Erythroblast (primary cell): Measurements from ENCODE around the gene SH3BGRL2.

ENCODE experiments used
- GATA1 ChIP-seq: IDR thresholded peaks from 2 replicates; pipeline ENCODE4 v1.6.1; 2011; ENCODE audit warnings: low read depth, mild to moderate bottlenecking, control low read depth, low read length, moderate library complexity
- POLR2A ChIP-seq: IDR thresholded peaks from 2 replicates; pipeline ENCODE4 v1.6.1; 2011; ENCODE audit warnings: mild to moderate bottlenecking, low read length

- TF ChIP-seq POLR2A (no peak), GATA1 (no peak)
These were observed 73.1 kb downstream of the SH3BGRL2 start for GRCh38 chr6:79704200-79704599.
